Measurements from ENCODE around the gene ADAM23.

The ADAM23 gene

GRCh38 chr2:206586609-206587008 is 143.3 kb downstream of the ADAM23 start:
- no peak overlapping the region for H3K9ac ChIP-seq
- H3K27ac ChIP-seq: no peak overlapping the region

GRCh38 chr2:206597717-206598218 is 154.4 kb downstream of the ADAM23 start:
- TF ChIP-seq Cebpa-rat (IDR thresholded peaks at IDR 0.05): no peak
- Histone ChIP-seq H3K9ac (no peak overlapping the region), H3K4me3 (no peak overlapping the region), H3K36me3 (no peaks in the 10 kb centered on the region), H3K27ac (no peak overlapping the region), H3K4me2 (no peak overlapping the region), H3K9me3 (replicated peaks in 1 of 11) (no peaks in the 10 kb centered on the region), H4K20me1 (no peaks in the 10 kb centered on the region), H3K4me1 (no peaks in the 10 kb centered on the region), H3K27me3 (no peaks in the 10 kb centered on the region)

More at GRCh38 chr2:206586609-206587008, 143.3 kb downstream of the ADAM23 start:
- H3K36me3 ChIP-seq: no peaks in the 10 kb centered on the region
- H3K4me2 ChIP-seq: no peak overlapping the region
- H3K27me3 ChIP-seq: no peaks in the 10 kb centered on the region
- H3K4me1 ChIP-seq: no peaks in the 10 kb centered on the region
- no peaks in the 10 kb centered on the region for H4K20me1 ChIP-seq
- no peak for TF ChIP-seq Cebpa-rat (IDR thresholded peaks at IDR 0.05)
- no peak overlapping the region for H3K4me3 ChIP-seq
- peaks cover 0 to under 1% (median 0%) of the 10 kb centered on the region in 11 experiments; a peak in 1 of 22 replicates for H3K9me3 ChIP-seq (replicated peaks in 1 of 11)

- Histone ChIP-seq H3K36me3 (no peaks in the 10 kb centered on the region), H3K27me3 (no peaks in the 10 kb centered on the region), H3K9me3 (replicated peaks in 1 of 11) (no peaks in the 10 kb centered on the region), H3K4me1 (no peaks in the 10 kb centered on the region), H3K4me3 (no peak overlapping the region), H3K4me2 (no peak overlapping the region), H4K20me1 (no peaks in the 10 kb centered on the region), H3K9ac (no peak overlapping the region), H3K27ac (no peak overlapping the region)
- TF ChIP-seq Cebpa-rat (IDR thresholded peaks at IDR 0.05): no peak
These were observed 159.9 kb downstream of the ADAM23 start for GRCh38 chr2:206603243-206603642.

GRCh38 chr2:206610451-206610850 is 167.1 kb downstream of the ADAM23 start:
- no peak for TF ChIP-seq Cebpa-rat (IDR thresholded peaks at IDR 0.05)
- Histone ChIP-seq H3K36me3 (no peaks in the 10 kb centered on the region), H3K4me2 (no peak overlapping the region), H3K27ac (no peak overlapping the region), H3K4me3 (no peak overlapping the region), H3K4me1 (peaks cover 0 to 4% (median 0%) of the 10 kb centered on the region in 10 experiments; a peak in 2 of 20 replicates), H4K20me1 (no peaks in the 10 kb centered on the region), H3K9ac (no peak overlapping the region), H3K27me3 (no peaks in the 10 kb centered on the region), H3K9me3 (replicated peaks in 1 of 11) (no peaks in the 10 kb centered on the region)

- Histone ChIP-seq H3K36me3 (no peaks in the 10 kb centered on the region), H3K27ac (no peak overlapping the region), H3K4me2 (no peak overlapping the region), H3K27me3 (no peaks in the 10 kb centered on the region), H3K4me1 (peaks cover 0 to 4% (median 0%) of the 10 kb centered on the region in 10 experiments; a peak in 2 of 20 replicates), H3K9ac (no peak overlapping the region), H3K9me3 (replicated peaks in 1 of 11) (no peaks in the 10 kb centered on the region), H3K4me3 (no peak overlapping the region), H4K20me1 (no peaks in the 10 kb centered on the region)
- no peak for TF ChIP-seq Cebpa-rat (IDR thresholded peaks at IDR 0.05)
These were observed 167.9 kb downstream of the ADAM23 start for GRCh38 chr2:206611191-206611590.

GRCh38 chr2:206611736-206612135 is 168.4 kb downstream of the ADAM23 start:
- H3K9me3 ChIP-seq (replicated peaks in 1 of 11): no peaks in the 10 kb centered on the region
- no peak overlapping the region for H3K9ac ChIP-seq
- no peaks in the 10 kb centered on the region for H3K27me3 ChIP-seq
- no peak for TF ChIP-seq Cebpa-rat (IDR thresholded peaks at IDR 0.05)
- H3K27ac ChIP-seq: no peak overlapping the region
- no peak overlapping the region for H3K4me3 ChIP-seq
- H3K4me2 ChIP-seq: no peak overlapping the region
- H3K4me1 ChIP-seq: peaks cover 0 to 4% (median 0%) of the 10 kb centered on the region in 10 experiments; a peak in 2 of 20 replicates
- no peaks in the 10 kb centered on the region for H3K36me3 ChIP-seq
- H4K20me1 ChIP-seq: no peaks in the 10 kb centered on the region

GRCh38 chr2:206614811-206615210 is 171.5 kb downstream of the ADAM23 start:
- Histone ChIP-seq H3K9me3 (replicated peaks in 1 of 11) (no peaks in the 10 kb centered on the region), H3K4me1 (peaks cover 0 to under 1% (median 0%) of the 10 kb centered on the region in 10 experiments; a peak in 2 of 20 replicates), H3K27me3 (no peaks in the 10 kb centered on the region), H3K4me3 (no peak overlapping the region), H4K20me1 (no peaks in the 10 kb centered on the region), H3K4me2 (0 out of 22 replicates have a peak overlapping the region, but pooled peaks of 1 of the 11 experiments have one; percentile 16), H3K36me3 (no peaks in the 10 kb centered on the region), H3K27ac (no peak overlapping the region), H3K9ac (no peak overlapping the region)
- TF ChIP-seq Cebpa-rat (IDR thresholded peaks at IDR 0.05): no peak

- no peaks in the 10 kb centered on the region; a peak in 1 of 20 replicates for H3K4me1 ChIP-seq
- no peak overlapping the region for H3K27ac ChIP-seq
- H4K20me1 ChIP-seq: no peaks in the 10 kb centered on the region
- no peaks in the 10 kb centered on the region for H3K9me3 ChIP-seq (replicated peaks in 1 of 11)
- TF ChIP-seq Cebpa-rat (IDR thresholded peaks at IDR 0.05): no peak
- H3K9ac ChIP-seq: no peak overlapping the region
- H3K27me3 ChIP-seq: no peaks in the 10 kb centered on the region
- no peaks in the 10 kb centered on the region for H3K36me3 ChIP-seq
- no peak overlapping the region for H3K4me2 ChIP-seq
- no peak overlapping the region for H3K4me3 ChIP-seq
These were observed 172.2 kb downstream of the ADAM23 start for GRCh38 chr2:206615417-206616089.

- H3K9ac ChIP-seq: no peak overlapping the region
- TF ChIP-seq Cebpa-rat (IDR thresholded peaks at IDR 0.05): no peak
- no peak overlapping the region for H3K4me2 ChIP-seq
- H3K4me1 ChIP-seq: no peaks in the 10 kb centered on the region; a peak in 1 of 20 replicates
- no peak overlapping the region for H3K4me3 ChIP-seq
- H4K20me1 ChIP-seq: no peaks in the 10 kb centered on the region
- no peaks in the 10 kb centered on the region for H3K36me3 ChIP-seq
- no peaks in the 10 kb centered on the region for H3K27me3 ChIP-seq
- no peaks in the 10 kb centered on the region for H3K9me3 ChIP-seq (replicated peaks in 1 of 11)
- H3K27ac ChIP-seq: no peak overlapping the region
These were observed 172.8 kb downstream of the ADAM23 start for GRCh38 chr2:206616151-206616550.

GRCh38 chr2:206619011-206619410 is 175.7 kb downstream of the ADAM23 start:
- no peak for TF ChIP-seq Cebpa-rat (IDR thresholded peaks at IDR 0.05)
- no peak overlapping the region for H3K4me2 ChIP-seq

More at GRCh38 chr2:206619011-206619410, 175.7 kb downstream of the ADAM23 start:
- Histone ChIP-seq H3K27me3 (no peaks in the 10 kb centered on the region), H3K9ac (no peak overlapping the region), H3K36me3 (no peaks in the 10 kb centered on the region), H3K4me1 (no peaks in the 10 kb centered on the region; a peak in 1 of 20 replicates), H4K20me1 (no peaks in the 10 kb centered on the region), H3K4me3 (no peak overlapping the region), H3K27ac (no peak overlapping the region), H3K9me3 (replicated peaks in 1 of 11) (no peaks in the 10 kb centered on the region)
